Loucy (cell line): Measurements from ENCODE around the gene FRMD4A.

Source experiments
- H2AFZ ChIP-seq: fragments of 200-600 bp; sonication (generic); 2 replicates; pipeline ENCODE4 v1.6.0; 2016; ENCODE audit warnings: antibody characterized with exemption, mild to moderate bottlenecking, low read length, moderate library complexity
- H3F3A ChIP-seq: fragments of 200-600 bp; 2 replicates; pipeline ENCODE4 v1.6.0; 2016; ENCODE audit warnings: antibody characterized with exemption, low read depth, mild to moderate bottlenecking
- H3K27me3 ChIP-seq: fragments of 200-600 bp; sonication (generic); 2 replicates; pipeline ENCODE4 v1.6.1; 2014; ENCODE audit warnings: low read length, mild to moderate bottlenecking; ENCODE audit not compliant: insufficient read depth, poor library complexity, severe bottlenecking
- H3K36me3 ChIP-seq: fragments of 200-600 bp; sonication (generic); 2 replicates; pipeline ENCODE4 v1.6.1; 2016; ENCODE audit warnings: low read length; ENCODE audit not compliant: insufficient read depth
- H3K4me1 ChIP-seq: fragments of 200-600 bp; sonication (generic); 2 replicates; pipeline ENCODE4 v1.5.1; 2014; ENCODE audit warnings: low read length, mild to moderate bottlenecking; ENCODE audit not compliant: insufficient read depth, poor library complexity, severe bottlenecking
- H3K4me2 ChIP-seq: fragments of 200-600 bp; sonication (generic); 2 replicates; pipeline ENCODE4 v1.6.0; 2014; ENCODE audit warnings: antibody characterized with exemption, low read length, low read depth, mild to moderate bottlenecking; ENCODE audit not compliant: poor library complexity, severe bottlenecking
- H3K4me3 ChIP-seq: fragments of 200-600 bp; sonication (generic); 2 replicates; pipeline ENCODE4 v1.5.1; 2014; ENCODE audit warnings: low read length, mild to moderate bottlenecking, mixed read lengths; ENCODE audit not compliant: poor library complexity, severe bottlenecking
- H3K79me2 ChIP-seq: fragments of 200-600 bp; sonication (generic); 2 replicates; pipeline ENCODE4 v1.6.1; 2014; ENCODE audit warnings: low read length; ENCODE audit not compliant: insufficient read depth
- H3K9ac ChIP-seq: fragments of 200-600 bp; sonication (generic); 2 replicates; pipeline ENCODE4 v1.6.0; 2014; ENCODE audit warnings: mild to moderate bottlenecking, low read depth, low read length, moderate library complexity; ENCODE audit not compliant: poor library complexity, severe bottlenecking
- H3K9me2 ChIP-seq: fragments of 200-600 bp; sonication (generic); replicated peaks from 2 replicates; pipeline ENCODE4 v1.6.1; 2016; ENCODE audit warnings: low read depth, low read length, mixed read lengths
- H3K9me3 ChIP-seq: fragments of 200-600 bp; sonication (generic); 2 replicates; pipeline ENCODE4 v1.6.1; 2014; ENCODE audit warnings: mild to moderate bottlenecking, antibody characterized with exemption, low read length, low read depth; ENCODE audit not compliant: insufficient read depth
- H4K20me1 ChIP-seq: fragments of 200-600 bp; sonication (generic); 2 replicates; pipeline ENCODE4 v1.6.0; 2014; ENCODE audit warnings: antibody characterized with exemption, low read length, mild to moderate bottlenecking; ENCODE audit not compliant: insufficient read depth, poor library complexity, severe bottlenecking
- CTCF ChIP-seq: fragments of 200-600 bp; sonication (generic); conservative IDR thresholded peaks from 2 replicates; pipeline ENCODE4 v1.5.1; 2014; ENCODE audit warnings: mild to moderate bottlenecking, antibody characterized with exemption, low read length
- EZH2phosphoT487 ChIP-seq: fragments of 200-600 bp; IDR thresholded peaks from 2 replicates; pipeline ENCODE4 v1.6.1; 2018; ENCODE audit warnings: antibody characterized with exemption, mild to moderate bottlenecking, moderate library complexity, borderline replicate concordance

Gene FRMD4A

GRCh38 chr10:14074062-14074884 lies 256.5 kb downstream of the FRMD4A start:
- Histone ChIP-seq H3K4me3 (no peak overlapping the region), H3K4me2 (no peak overlapping the region)
- TF ChIP-seq EZH2phosphoT487 (no peak), CTCF (no peak)

GRCh38 chr10:14072541-14072940 lies 258.2 kb downstream of the FRMD4A start:
- H4K20me1 ChIP-seq = no peaks in the 10 kb centered on the region
- no peak overlapping the region for H3K4me3 ChIP-seq
- H3K79me2 ChIP-seq = no peaks in the 10 kb centered on the region
- H3K9me3 ChIP-seq = no peaks in the 10 kb centered on the region
- H3K36me3 ChIP-seq = no peaks in the 10 kb centered on the region
- no peaks in the 10 kb centered on the region for H3K4me1 ChIP-seq
- H3K9ac ChIP-seq = no peak overlapping the region
- H2AFZ ChIP-seq = no peak overlapping the region
- H3F3A ChIP-seq = no peaks in the 10 kb centered on the region
- H3K9me2 ChIP-seq = no peaks in the 10 kb centered on the region
- no peak overlapping the region for H3K4me2 ChIP-seq
- no peaks in the 10 kb centered on the region for H3K27me3 ChIP-seq
- TF ChIP-seq EZH2phosphoT487 = no peak
- no peak for TF ChIP-seq CTCF

More at GRCh38 chr10:14074062-14074884, 256.5 kb downstream of the FRMD4A start:
- no peak overlapping the region for H2AFZ ChIP-seq
- no peaks in the 10 kb centered on the region for H3K36me3 ChIP-seq
- no peaks in the 10 kb centered on the region for H3K27me3 ChIP-seq
- H3K9me2 ChIP-seq = no peaks in the 10 kb centered on the region
- H3K9me3 ChIP-seq = no peaks in the 10 kb centered on the region; the same call in 1 of the 2 replicates
- H4K20me1 ChIP-seq = no peaks in the 10 kb centered on the region
- H3K4me1 ChIP-seq = no peaks in the 10 kb centered on the region
- no peaks in the 10 kb centered on the region for H3F3A ChIP-seq
- H3K9ac ChIP-seq = no peak overlapping the region
- H3K79me2 ChIP-seq = no peaks in the 10 kb centered on the region

- no peaks in the 10 kb centered on the region for H3K9me3 ChIP-seq
- no peaks in the 10 kb centered on the region for H3K4me1 ChIP-seq
- H3K27me3 ChIP-seq = no peaks in the 10 kb centered on the region
- H3K9me2 ChIP-seq = no peaks in the 10 kb centered on the region
- no peak for TF ChIP-seq EZH2phosphoT487
- TF ChIP-seq CTCF = no peak
- H3K4me3 ChIP-seq = no peak overlapping the region
- no peak overlapping the region for H2AFZ ChIP-seq
- H3K9ac ChIP-seq = no peak overlapping the region
- no peaks in the 10 kb centered on the region for H4K20me1 ChIP-seq
- H3F3A ChIP-seq = no peaks in the 10 kb centered on the region
- no peak overlapping the region for H3K4me2 ChIP-seq
- H3K36me3 ChIP-seq = no peaks in the 10 kb centered on the region
- no peaks in the 10 kb centered on the region for H3K79me2 ChIP-seq
Measured at GRCh38 chr10:14071956-14072355, 258.8 kb downstream of the FRMD4A start.
